Sigmoid colon (tissue), 7 donors: ENCODE measurements around the gene DEDD. TPM values are rescaled to one million over a fixed set of nuclear protein-coding genes. Genes with fewer than 3 reads are reported as not detected.
A peak's percentile ranks its signal among the peaks of the same experiment; 100 is the strongest.

Experiments used
- DNase-seq: peaks from one replicate; pipeline ENCODE4 v3.0.0-alpha.2; 2019
- H3K27ac ChIP-seq, 4 donors: fragments of 200-600 bp; sonication (generic); one replicate each; pipeline ENCODE4 v1.5.1; 2016 to 2019; ENCODE audit warnings: mild to moderate bottlenecking in 1 of 4
- H3K27me3 ChIP-seq, 3 donors: fragments of 200-600 bp; sonication (generic); one replicate each; pipeline ENCODE4 v1.5.1; 2019; ENCODE audit warnings: mild to moderate bottlenecking in 1 of 3
- H3K36me3 ChIP-seq, 4 donors: fragments of 200-600 bp; sonication (generic); one replicate each; pipeline ENCODE4 v1.5.1; 2016 to 2019
- H3K4me1 ChIP-seq, 4 donors: fragments of 200-600 bp; sonication (generic); one replicate each; pipeline ENCODE4 v1.5.1; 2017 to 2019
- H3K4me3 ChIP-seq, 4 donors: fragments of 200-600 bp; sonication (generic); one replicate each; pipeline ENCODE4 v1.5.1; 2017 to 2019; ENCODE audit warnings: mild to moderate bottlenecking in 2 of 4, moderate library complexity in 1 of 4
- H3K9me3 ChIP-seq, 4 donors: fragments of 200-600 bp in 3 of 4; sonication (generic) in 3 of 4; one replicate each; pipeline versions ENCODE4 v1.5.1 to v1.6.1; 2013 to 2019
- CTCF ChIP-seq, 4 experiments: fragments of 450-650 bp in 3 of 4; fragments of 200-600 bp in 1 of 4; IDR thresholded peaks; one replicate each; pipeline ENCODE4 v1.5.1; 2016 to 2019; ENCODE audit warnings: antibody characterized with exemption in 4 of 4, mild to moderate bottlenecking in 3 of 4, moderate library complexity in 2 of 4
- EP300 ChIP-seq, 4 donors: sonication (generic); formaldehyde crosslinking; IDR thresholded peaks; one replicate each; pipeline ENCODE4 v1.6.1; 2017; ENCODE audit warnings: antibody characterized with exemption in 4 of 4
- POLR2A ChIP-seq, 2 donors: fragments of 450-650 bp; IDR thresholded peaks; one replicate each; pipeline ENCODE4 v1.6.1; 2016; ENCODE audit warnings: antibody characterized with exemption in 2 of 2, mild to moderate bottlenecking in 2 of 2, moderate library complexity in 2 of 2
- POLR2AphosphoS5 ChIP-seq, 4 donors: sonication (generic); formaldehyde crosslinking; IDR thresholded peaks; one replicate each; pipeline ENCODE4 v1.6.1; 2017; ENCODE audit warnings: antibody characterized with exemption in 4 of 4
- WGBS, 2 donors: extraction: QIAGEN DNeasy Blood & Tissue Kit; methylation state at CpG; one replicate each; pipeline ENCODE4 v1.1.7; 2013; 5-methylcytosine and 5-hydroxymethylcytosine counted together
- intact Hi-C: fragments of 100-400 bp; cut with DNase I; formaldehyde crosslinking; loops from one replicate; pipeline ENCODE4 v1.15.1; 2023
- polyA plus RNA-seq, 3 donors: library from polyadenylated mRNA; stranded (reverse); fragments of 200-250 nt; gene quantifications; one replicate each; pipeline ENCODE4 v1.2.3, GENCODE V29; 2013
- total RNA-seq, 4 donors: library from RNA; depleted of rRNA; stranded (reverse); fragments of >200 nt; gene quantifications; one replicate each; pipeline ENCODE4 v1.1.0, GENCODE V29; 2016
- donor health status: healthy with polysubstance abuse.
- donor health status: Bipolar disorder and iron deficiency.
- donor health status: healthy.

DEDD gene
- total and polyA plus RNA-seq, 7 donors: 24.0 to 34.2 (median 30.5) TPM

- peak within 1 kb of the TSS; percentile 64 to 78 (median 76) for H3K4me3 ChIP-seq
- intact Hi-C loops: loop anchor here (1.0 kb wide), 1 partner anchor 11 kb away; the partner anchor contains the start of gene PPOX
- H3K27me3 ChIP-seq: no peaks in the 10 kb centered on the region
- WGBS, 2 donors: 2 to 5% methylated on average over 50 of the region's 50 CpGs
- H3K27ac ChIP-seq: peak within 1 kb of the TSS; percentile 85 to 92 (median 88)
- peaks cover 12 to 37% (median 15%) of the 10 kb centered on the region in 4 donors for H3K36me3 ChIP-seq
- DNase-seq: peak; percentile 93
- no peaks in the 10 kb centered on the region for H3K9me3 ChIP-seq
- peaks cover 0 to 38% (median 24%) of the 10 kb centered on the region in 4 donors for H3K4me1 ChIP-seq
- TF ChIP-seq POLR2AphosphoS5 (IDR thresholded peaks at IDR 0.05): peak; percentile 88 to 93 (median 88)
- peak; percentile 67 to 71 for TF ChIP-seq POLR2A (IDR thresholded peaks at IDR 0.05)
- TF ChIP-seq EP300 (IDR thresholded peaks at IDR 0.05): no peak
- peak in 1 of 4 experiments; percentile 7 for TF ChIP-seq CTCF (IDR thresholded peaks at IDR 0.05)
Observed at GRCh38 chr1:161177112-161177935, 44.9 kb upstream of the DEDD start, which contains the start of gene B4GALT3. B4GALT3 (minus strand) TSS chr1:161177507; CDS start chr1:161176060, 1,447 bp downstream.

- Histone ChIP-seq H3K4me1 (peaks cover 0 to 38% (median 24%) of the 10 kb centered on the region in 4 donors), H3K36me3 (peaks cover 17 to 44% (median 22%) of the 10 kb centered on the region in 4 donors), H3K4me3 (peak overlapping the region; percentile 64 to 78 (median 76)), H3K9me3 (no peaks in the 10 kb centered on the region), H3K27ac (peak overlapping the region; percentile 85 to 92 (median 88)), H3K27me3 (no peaks in the 10 kb centered on the region)
- DNase-seq: no peak
- WGBS, 2 donors: 10 to 18% methylated on average over 17 of the region's 17 CpGs
- TF ChIP-seq EP300 (IDR thresholded peaks at IDR 0.05): no peak
- no peak for TF ChIP-seq POLR2AphosphoS5 (IDR thresholded peaks at IDR 0.05)
- no peak for TF ChIP-seq CTCF (IDR thresholded peaks at IDR 0.05)
- TF ChIP-seq POLR2A (IDR thresholded peaks at IDR 0.05): no peak
- intact Hi-C loops: loop anchor here (1.0 kb wide), 1 partner anchor 10 kb away; the partner anchor contains the start of gene PPOX
Observed at GRCh38 chr1:161176468-161177111, 44.1 kb upstream of the DEDD start.

DNA sequence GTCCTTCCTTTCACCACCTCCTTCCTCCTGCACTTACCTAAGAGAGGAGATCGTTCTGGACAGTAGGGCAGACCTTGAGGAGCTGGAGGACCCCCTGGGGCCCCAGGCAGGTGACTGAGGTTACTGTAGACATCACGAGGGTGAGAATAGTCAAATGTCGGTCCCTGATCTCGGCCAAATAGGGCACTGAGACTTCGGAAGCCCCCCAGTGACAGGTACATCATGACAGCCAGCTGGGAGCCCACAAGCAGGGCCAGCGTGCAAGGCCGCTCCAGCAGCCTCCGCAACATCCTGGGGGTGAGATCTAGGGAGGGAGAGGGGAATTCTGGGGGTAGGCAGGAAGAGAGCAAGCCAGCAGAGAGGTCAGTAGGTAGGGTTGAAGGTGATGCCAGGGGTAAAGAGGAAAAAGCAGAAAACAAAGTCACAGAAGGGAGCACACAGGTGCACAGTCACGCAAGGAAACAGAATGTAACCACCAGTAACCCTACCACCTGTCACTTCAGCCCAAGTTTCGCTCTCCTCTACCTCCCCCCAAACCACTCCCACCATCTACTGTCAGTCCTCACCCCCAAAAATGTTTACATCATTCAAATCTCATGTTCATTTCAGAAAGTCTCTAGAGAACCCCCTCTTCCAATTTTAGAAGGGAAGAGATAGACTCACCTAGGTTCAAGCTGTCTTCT lies 43.4 kb upstream of the DEDD start:
- no peaks in the 10 kb centered on the region for H3K9me3 ChIP-seq
- no peak for DNase-seq
- peak overlapping the region in 2 of 4 donors; percentile 64 to 78 for H3K4me3 ChIP-seq
- TF ChIP-seq POLR2A (IDR thresholded peaks at IDR 0.05) (no peak), EP300 (IDR thresholded peaks at IDR 0.05) (no peak), CTCF (IDR thresholded peaks at IDR 0.05) (no peak), POLR2AphosphoS5 (IDR thresholded peaks at IDR 0.05) (no peak)
- H3K27me3 ChIP-seq: no peaks in the 10 kb centered on the region
- intact Hi-C loops: no loop called here
- H3K4me1 ChIP-seq: peaks cover 0 to 38% (median 24%) of the 10 kb centered on the region in 4 donors
- peak overlapping the region; percentile 85 to 92 (median 88) for H3K27ac ChIP-seq
- WGBS, 2 donors: 87 to 90% methylated on average over 10 of the region's 10 CpGs
- H3K36me3 ChIP-seq: peaks cover 24 to 51% (median 29%) of the 10 kb centered on the region in 4 donors

DNA sequence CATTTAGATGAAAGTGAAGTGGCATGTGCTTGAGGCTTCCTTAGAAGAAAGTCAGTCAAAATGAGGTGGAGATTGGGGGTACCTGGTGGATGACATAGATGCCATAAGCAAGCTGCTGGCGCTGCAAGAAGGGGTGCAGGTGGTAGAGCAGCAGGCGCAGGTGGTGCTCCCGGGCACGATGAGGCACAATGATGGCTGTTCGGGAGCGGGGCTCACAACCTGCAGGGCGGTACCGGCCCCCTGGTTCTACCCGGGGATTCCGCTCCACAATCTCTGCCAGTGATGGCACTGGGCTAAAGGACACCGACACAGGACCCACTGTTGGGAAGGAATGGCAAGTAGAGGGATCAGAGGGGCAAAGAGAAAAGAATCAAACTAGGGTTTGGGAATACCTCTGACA lies 42.4 kb upstream of the DEDD start:
- intact Hi-C loops: no loop called here
- peaks cover 28 to 61% (median 35%) of the 10 kb centered on the region in 4 donors for H3K36me3 ChIP-seq
- no peak overlapping the region for H3K4me3 ChIP-seq
- H3K4me1 ChIP-seq: peaks cover 0 to 38% (median 24%) of the 10 kb centered on the region in 4 donors
- WGBS, 2 donors: 96 to 97% methylated on average over 11 of the region's 11 CpGs
- no peak overlapping the region for H3K27ac ChIP-seq
- H3K9me3 ChIP-seq: no peaks in the 10 kb centered on the region
- DNase-seq: no peak
- TF ChIP-seq POLR2AphosphoS5 (IDR thresholded peaks at IDR 0.05) (no peak), CTCF (IDR thresholded peaks at IDR 0.05) (no peak)
- no peaks in the 10 kb centered on the region for H3K27me3 ChIP-seq
